Kidney epithelial cell (primary cell): Measurements from ENCODE around the gene LHCGR. TPM values are rescaled to one million over a fixed set of nuclear protein-coding genes. Genes with fewer than 3 reads are reported as not detected.
"Not testable (repeated sequence)": the region's sequence is repeated elsewhere in the genome, so short reads cannot be mapped to it uniquely, and the experiment has no call there.

Source experiments
- DNase-seq: peaks from one replicate; pipeline ENCODE4 v3.0.0-alpha.2; 2010; ENCODE audit warnings: low read depth
- H3K27me3 ChIP-seq: 2 replicates; pipeline ENCODE4 v1.6.0; 2011; ENCODE audit warnings: low read length; ENCODE audit not compliant: control insufficient read depth, insufficient read depth
- H3K36me3 ChIP-seq: 2 replicates; pipeline ENCODE4 v1.5.1; 2011; ENCODE audit warnings: low read length; ENCODE audit not compliant: control insufficient read depth, insufficient read depth
- H3K4me3 ChIP-seq: 2 replicates; pipeline ENCODE4 v1.5.1; 2011; ENCODE audit warnings: low read depth, mild to moderate bottlenecking, control low read depth, low read length
- CTCF ChIP-seq: IDR thresholded peaks from 2 replicates; pipeline ENCODE4 v1.5.1; 2011; ENCODE audit warnings: mild to moderate bottlenecking, moderate library complexity, low read length, control low read depth, inconsistent platforms; ENCODE audit not compliant: insufficient read depth, poor library complexity, severe bottlenecking
- total RNA-seq: library from RNA; depleted of rRNA; stranded (reverse); fragments of >200 nt; gene quantifications from 2 replicates; pipeline ENCODE4 v1.2.3, GENCODE V29; 2015

Gene LHCGR
- total RNA-seq, 1 donor from 2014 or later = not detected

GRCh38 chr2:48713647-48714046 lies 41.9 kb downstream of the LHCGR start:
- H3K27me3 ChIP-seq = no peaks in the 10 kb centered on the region
- no peak for DNase-seq
- TF ChIP-seq CTCF = no peak
- no peaks in the 10 kb centered on the region for H3K36me3 ChIP-seq
- H3K4me3 ChIP-seq = no peak overlapping the region

GRCh38 chr2:48712151-48712550 lies 43.4 kb downstream of the LHCGR start:
- Histone ChIP-seq H3K27me3 (no peaks in the 10 kb centered on the region), H3K4me3 (no peak overlapping the region), H3K36me3 (no peaks in the 10 kb centered on the region)
- DNase-seq = no peak
- TF ChIP-seq CTCF = no peak

GRCh38 chr2:48711343-48711742 lies 44.2 kb downstream of the LHCGR start:
- H3K4me3 ChIP-seq = no peak overlapping the region
- H3K27me3 ChIP-seq = no peaks in the 10 kb centered on the region
- no peak for TF ChIP-seq CTCF
- DNase-seq = no peak
- no peaks in the 10 kb centered on the region for H3K36me3 ChIP-seq

DNA sequence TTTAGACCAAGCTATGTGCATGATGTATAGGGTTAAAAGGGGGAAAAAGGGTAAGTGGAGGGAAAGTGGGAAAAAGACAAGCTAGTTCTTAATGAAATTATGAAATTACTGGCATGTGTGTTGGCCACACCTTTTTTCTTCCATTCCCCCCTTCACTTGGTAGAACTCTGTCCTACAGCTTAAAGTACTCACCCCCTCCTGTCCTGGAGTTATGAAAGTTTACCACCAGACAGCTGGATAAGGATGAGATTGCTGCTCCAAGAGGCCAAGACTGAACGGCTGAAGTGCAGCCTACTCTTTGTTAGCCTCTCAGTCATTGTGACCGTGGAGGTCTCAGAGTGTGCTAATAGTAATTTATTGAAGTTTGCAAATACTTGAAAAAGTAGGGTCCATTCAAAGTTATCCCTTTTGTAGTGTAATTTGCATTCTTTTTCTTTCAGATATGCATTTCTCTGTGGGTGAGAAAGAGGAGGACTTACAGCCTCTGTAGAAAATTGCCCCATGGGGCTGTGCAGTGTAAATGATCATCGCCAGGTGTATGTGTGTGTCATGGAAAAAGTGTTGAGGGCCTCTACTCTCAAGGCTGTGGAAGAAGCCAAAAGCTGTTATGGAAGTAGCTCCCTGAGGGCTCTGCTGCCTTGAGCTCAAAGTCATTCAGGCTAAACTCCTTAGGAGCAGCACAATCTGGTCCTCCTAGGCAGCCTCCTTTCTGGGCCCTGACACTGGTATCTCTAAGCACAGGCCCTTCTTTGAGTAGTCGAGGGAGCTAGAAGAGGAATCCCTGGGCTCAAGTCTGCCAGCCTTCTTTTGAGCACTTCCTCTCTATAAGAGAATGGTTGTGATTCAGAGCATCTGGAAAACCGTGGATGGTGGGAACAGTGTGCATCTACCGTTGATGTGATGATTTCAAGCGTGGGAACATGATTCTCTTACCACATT lies 46.2 kb downstream of the LHCGR start:
- no peaks in the 10 kb centered on the region for H3K27me3 ChIP-seq
- no peak for DNase-seq
- no peak overlapping the region for H3K4me3 ChIP-seq
- no peak for TF ChIP-seq CTCF
- H3K36me3 ChIP-seq = no peaks in the 10 kb centered on the region

DNA sequence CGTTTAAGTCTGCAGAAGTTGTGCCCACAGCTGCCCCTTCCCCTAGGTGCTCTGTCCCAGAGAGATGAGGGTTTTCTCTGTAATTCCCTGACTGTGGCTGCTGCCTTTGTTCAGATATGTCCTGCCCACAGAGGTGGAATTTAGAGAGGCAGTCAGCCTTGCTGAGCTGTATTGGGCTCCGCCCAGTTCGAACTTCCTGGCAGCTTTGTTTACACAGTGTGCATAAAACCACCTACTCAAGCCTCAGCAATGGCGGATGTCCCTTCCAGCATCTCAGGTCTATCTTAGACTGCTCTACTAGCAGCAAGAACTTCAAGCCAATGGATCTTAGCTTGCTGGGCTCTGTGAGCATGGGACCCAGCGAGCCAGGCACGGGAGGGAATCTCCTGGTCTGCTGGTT lies 48.1 kb downstream of the LHCGR start:
- TF ChIP-seq CTCF = no peak
- no peak for DNase-seq

DNA sequence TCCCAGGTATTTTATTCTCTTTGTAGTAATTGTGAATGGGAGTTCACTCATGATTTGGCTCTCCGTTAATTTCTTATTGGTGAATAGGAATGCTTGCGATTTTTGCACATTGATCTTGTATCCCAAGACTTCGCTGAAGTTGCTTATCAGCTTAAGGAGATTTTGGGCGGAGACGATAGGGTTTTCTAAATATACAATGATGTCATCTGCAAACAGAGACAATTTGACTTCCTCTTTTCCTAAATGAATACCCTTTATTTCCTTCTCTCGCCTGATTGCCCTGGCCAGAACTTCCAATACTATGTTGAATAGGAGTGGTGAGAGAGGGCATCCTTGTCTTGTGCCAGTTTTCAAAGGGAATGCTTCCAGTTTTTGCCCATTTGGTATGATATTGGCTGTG lies 51.9 kb downstream of the LHCGR start:
- not testable (repeated sequence) for DNase-seq, H3K27me3 ChIP-seq, H3K36me3 ChIP-seq, H3K4me3 ChIP-seq

More for the DNA sequence above, 48.1 kb downstream of the LHCGR start:
- H3K4me3 ChIP-seq = no peak overlapping the region
- no peaks in the 10 kb centered on the region for H3K36me3 ChIP-seq
- no peaks in the 10 kb centered on the region for H3K27me3 ChIP-seq
